Uterus (tissue), 4 donors: ENCODE measurements around the gene TFF1. TPM values are rescaled to one million over a fixed set of nuclear protein-coding genes. Genes with fewer than 3 reads are reported as not detected.

Source experiments
- DNase-seq, 2 donors: peaks; one replicate each; pipeline ENCODE4 v3.0.0-alpha.2; 2019 to 2020
- H3K27ac ChIP-seq, 2 donors: fragments of 200-600 bp; sonication (generic); 1 replicate in 1 of 2; 2 replicates in 1 of 2; pipeline ENCODE4 v1.5.1; 2016 to 2018
- H3K27me3 ChIP-seq, 2 donors: fragments of 200-600 bp; sonication (generic); one replicate each; pipeline ENCODE4 v1.5.1; 2018 to 2019; ENCODE audit warnings: control low read depth in 1 of 2
- H3K36me3 ChIP-seq, 2 donors: fragments of 200-600 bp; sonication (generic); one replicate each; pipeline ENCODE4 v1.5.1; 2019; ENCODE audit warnings: control low read depth in 1 of 2
- H3K4me1 ChIP-seq, 2 donors: fragments of 200-600 bp; sonication (generic); one replicate each; pipeline ENCODE4 v1.5.1; 2018 to 2019; ENCODE audit warnings: control low read depth in 1 of 2
- H3K4me3 ChIP-seq, 2 donors: fragments of 200-600 bp; sonication (generic); 1 replicate in 1 of 2; 2 replicates in 1 of 2; pipeline ENCODE4 v1.5.1; 2018 to 2019; ENCODE audit warnings: mild to moderate bottlenecking in 1 of 2
- H3K9me3 ChIP-seq, 2 donors: fragments of 200-600 bp; sonication (generic); one replicate each; pipeline ENCODE4 v1.5.1; 2019; ENCODE audit warnings: control low read depth in 1 of 2
- POLR2A ChIP-seq, 2 donors: fragments of 450-650 bp; IDR thresholded peaks; one replicate each; pipeline ENCODE4 v1.6.1; 2016; ENCODE audit warnings: antibody characterized with exemption in 2 of 2, mild to moderate bottlenecking in 1 of 2, moderate library complexity in 1 of 2
- intact Hi-C: fragments of 100-400 bp; cut with DNase I; formaldehyde crosslinking; loops from one replicate; pipeline ENCODE4 v1.15.1; 2023; ENCODE audit warnings: low total_unique reads
- total RNA-seq, 4 donors: library from RNA; depleted of rRNA in 3 of 4; stranded (reverse); fragments of >200 nt in 3 of 4; gene quantifications; one replicate each; pipeline versions ENCODE4 v1.1.0 to v1.2.4, GENCODE V29; 2014 to 2023
- TF ChIP-seq, protein P1 (sequence below), 4 experiments: fragments of 200-600 bp in 2 of 4; fragments of 450-650 bp in 2 of 4; sonication (generic) in 2 of 4; IDR thresholded peaks; one replicate each; pipeline ENCODE4 v1.5.1; 2016 to 2019; ENCODE audit warnings: antibody characterized with exemption in 4 of 4, mild to moderate bottlenecking in 2 of 4, moderate library complexity in 1 of 4
- donor health status: DM: yes; HTN: yes; CAD: no.

Gene TFF1
- total RNA-seq, 4 donors from 2014 or later, result not detected

DNA sequence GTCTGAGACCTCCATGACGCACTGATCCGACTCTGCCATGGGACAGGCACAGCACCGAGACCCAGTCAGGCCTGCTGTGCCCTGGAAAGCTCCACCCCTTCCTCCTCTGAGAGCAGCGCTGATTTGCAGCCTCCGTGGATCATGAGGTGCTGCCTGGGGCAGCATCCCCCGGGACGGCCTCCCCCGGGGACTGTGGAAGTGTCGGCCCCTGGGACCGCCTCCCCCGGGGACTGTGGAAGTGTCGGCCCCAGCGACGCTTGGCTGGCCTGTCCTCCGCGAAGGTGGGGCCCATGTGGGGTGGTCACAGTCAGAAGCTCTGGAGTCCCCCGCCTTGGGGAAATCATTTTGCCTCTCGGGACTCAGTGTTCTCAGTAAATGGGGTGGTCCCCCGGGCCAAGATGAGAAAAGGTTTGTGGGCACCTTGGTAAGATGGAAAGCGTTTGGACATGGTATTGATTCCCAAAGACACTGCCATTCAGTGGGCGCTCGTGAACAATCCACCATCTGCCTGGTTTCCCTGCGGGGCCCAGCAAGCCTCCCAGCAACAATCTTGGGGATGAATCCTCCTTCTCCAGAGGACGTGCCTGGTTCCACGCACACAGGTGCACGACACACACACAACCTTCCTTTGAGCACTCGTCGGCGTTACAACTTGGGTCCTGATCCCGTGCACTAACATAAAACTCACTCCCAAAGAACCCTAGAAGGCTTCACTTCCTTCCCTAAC is 18.6 kb downstream of the TFF1 start:
- no peak for DNase-seq
- Histone ChIP-seq H3K4me3 (no peak overlapping the region), H3K27ac (no peak overlapping the region), H3K9me3 (no peaks in the 10 kb centered on the region), H3K36me3 (no peaks in the 10 kb centered on the region), H3K27me3 (no peaks in the 10 kb centered on the region), H3K4me1 (no peaks in the 10 kb centered on the region)
- intact Hi-C loops, result no loop called here
- TF ChIP-seq, protein P1, sequence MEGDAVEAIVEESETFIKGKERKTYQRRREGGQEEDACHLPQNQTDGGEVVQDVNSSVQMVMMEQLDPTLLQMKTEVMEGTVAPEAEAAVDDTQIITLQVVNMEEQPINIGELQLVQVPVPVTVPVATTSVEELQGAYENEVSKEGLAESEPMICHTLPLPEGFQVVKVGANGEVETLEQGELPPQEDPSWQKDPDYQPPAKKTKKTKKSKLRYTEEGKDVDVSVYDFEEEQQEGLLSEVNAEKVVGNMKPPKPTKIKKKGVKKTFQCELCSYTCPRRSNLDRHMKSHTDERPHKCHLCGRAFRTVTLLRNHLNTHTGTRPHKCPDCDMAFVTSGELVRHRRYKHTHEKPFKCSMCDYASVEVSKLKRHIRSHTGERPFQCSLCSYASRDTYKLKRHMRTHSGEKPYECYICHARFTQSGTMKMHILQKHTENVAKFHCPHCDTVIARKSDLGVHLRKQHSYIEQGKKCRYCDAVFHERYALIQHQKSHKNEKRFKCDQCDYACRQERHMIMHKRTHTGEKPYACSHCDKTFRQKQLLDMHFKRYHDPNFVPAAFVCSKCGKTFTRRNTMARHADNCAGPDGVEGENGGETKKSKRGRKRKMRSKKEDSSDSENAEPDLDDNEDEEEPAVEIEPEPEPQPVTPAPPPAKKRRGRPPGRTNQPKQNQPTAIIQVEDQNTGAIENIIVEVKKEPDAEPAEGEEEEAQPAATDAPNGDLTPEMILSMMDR (IDR thresholded peaks at IDR 0.05), result no peak
- no peak for TF ChIP-seq POLR2A (IDR thresholded peaks at IDR 0.05)

DNA sequence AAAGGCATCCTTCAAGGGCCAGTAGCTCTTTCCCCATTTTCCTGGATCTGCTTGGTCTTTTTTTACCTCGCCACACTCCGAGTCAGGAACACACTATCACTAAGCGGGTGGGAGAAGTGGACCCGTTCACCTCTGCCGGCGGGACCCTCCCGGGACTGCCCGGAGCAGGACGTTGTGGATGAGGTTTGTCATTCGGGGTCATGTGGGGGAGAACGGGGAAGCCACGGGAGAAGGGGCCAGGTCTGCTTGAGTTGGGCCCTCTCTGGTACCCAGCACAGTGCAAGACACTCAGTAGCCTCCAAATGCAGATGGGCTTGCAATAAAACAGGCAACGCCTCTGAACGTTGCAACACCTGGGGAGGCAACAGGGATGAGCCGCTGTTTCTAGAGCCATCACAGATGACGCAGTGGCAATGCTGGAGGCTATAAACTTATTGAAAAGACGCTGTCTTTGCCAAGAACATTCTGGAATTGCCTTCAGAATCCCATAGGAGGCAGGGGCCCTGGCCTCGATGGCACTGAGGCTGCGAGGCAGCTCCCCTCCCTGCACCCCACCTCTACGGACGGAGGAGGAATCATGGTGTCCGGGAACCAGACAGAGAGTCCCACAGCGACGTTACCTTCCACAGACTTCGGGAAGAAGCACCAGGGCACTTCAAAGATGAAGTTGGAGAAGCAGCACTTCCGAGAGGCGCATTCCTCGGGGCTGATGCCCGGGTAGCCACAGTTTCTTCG is 19.3 kb downstream of the TFF1 start:
- Histone ChIP-seq H3K27ac (no peak overlapping the region), H3K4me3 (no peak overlapping the region), H3K36me3 (no peaks in the 10 kb centered on the region), H3K27me3 (no peaks in the 10 kb centered on the region), H3K9me3 (no peaks in the 10 kb centered on the region), H3K4me1 (no peaks in the 10 kb centered on the region)
- intact Hi-C loops, result no loop called here
- no peak for DNase-seq
- TF ChIP-seq, protein P1 (IDR thresholded peaks at IDR 0.05), result no peak
- TF ChIP-seq POLR2A (IDR thresholded peaks at IDR 0.05), result no peak

DNA sequence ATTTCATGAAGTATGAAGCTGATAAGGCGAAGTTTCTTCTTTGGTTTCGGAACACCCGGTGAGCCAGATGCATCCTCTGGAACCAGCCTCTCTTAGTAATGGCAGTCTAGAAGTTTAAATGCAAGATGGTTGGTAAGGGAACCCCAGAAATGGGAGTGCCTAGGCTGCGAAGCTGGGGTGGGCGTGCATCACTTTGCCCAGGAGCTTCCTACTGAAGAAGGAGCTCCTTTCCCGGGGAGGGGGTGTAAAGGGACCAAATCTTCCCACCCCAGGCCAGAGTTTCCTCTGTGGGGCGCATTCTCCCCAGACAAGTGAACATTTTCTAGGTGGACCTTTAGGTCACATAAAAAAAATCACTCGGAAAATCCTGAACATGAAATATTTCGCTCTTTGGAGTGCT is 19.9 kb downstream of the TFF1 start:
- Histone ChIP-seq H3K4me1 (no peaks in the 10 kb centered on the region), H3K4me3 (no peak overlapping the region), H3K27me3 (no peaks in the 10 kb centered on the region), H3K36me3 (no peaks in the 10 kb centered on the region), H3K27ac (no peak overlapping the region), H3K9me3 (no peaks in the 10 kb centered on the region)
- no peak for TF ChIP-seq POLR2A (IDR thresholded peaks at IDR 0.05)
- TF ChIP-seq, protein P1 (IDR thresholded peaks at IDR 0.05), result no peak
- intact Hi-C loops, result no loop called here
- no peak for DNase-seq

DNA sequence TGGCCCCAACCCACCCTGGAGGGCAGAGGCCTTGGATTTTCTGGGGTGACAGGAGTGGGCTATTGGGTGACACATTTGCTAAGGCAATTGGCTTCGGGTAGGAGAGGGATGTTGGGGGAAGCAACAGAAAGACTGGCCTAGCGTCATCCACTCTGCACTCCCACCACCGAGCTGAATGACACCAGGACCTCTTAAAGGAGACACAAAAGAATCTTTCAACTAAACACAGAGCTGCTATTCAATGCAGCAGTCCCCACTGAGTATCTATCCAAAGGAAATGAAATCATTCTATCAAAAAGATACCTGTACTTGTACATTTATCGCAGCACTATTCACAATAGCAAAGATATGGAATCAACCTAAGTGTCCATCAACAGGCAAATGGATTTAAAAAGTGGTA is 21.7 kb downstream of the TFF1 start:
- Histone ChIP-seq H3K27me3 (no peaks in the 10 kb centered on the region), H3K27ac (no peak overlapping the region), H3K9me3 (no peaks in the 10 kb centered on the region), H3K4me1 (no peaks in the 10 kb centered on the region), H3K4me3 (no peak overlapping the region), H3K36me3 (no peaks in the 10 kb centered on the region)
- intact Hi-C loops, result no loop called here
- no peak for DNase-seq
- TF ChIP-seq, protein P1 (IDR thresholded peaks at IDR 0.05), result no peak
- TF ChIP-seq POLR2A (IDR thresholded peaks at IDR 0.05), result no peak

DNA sequence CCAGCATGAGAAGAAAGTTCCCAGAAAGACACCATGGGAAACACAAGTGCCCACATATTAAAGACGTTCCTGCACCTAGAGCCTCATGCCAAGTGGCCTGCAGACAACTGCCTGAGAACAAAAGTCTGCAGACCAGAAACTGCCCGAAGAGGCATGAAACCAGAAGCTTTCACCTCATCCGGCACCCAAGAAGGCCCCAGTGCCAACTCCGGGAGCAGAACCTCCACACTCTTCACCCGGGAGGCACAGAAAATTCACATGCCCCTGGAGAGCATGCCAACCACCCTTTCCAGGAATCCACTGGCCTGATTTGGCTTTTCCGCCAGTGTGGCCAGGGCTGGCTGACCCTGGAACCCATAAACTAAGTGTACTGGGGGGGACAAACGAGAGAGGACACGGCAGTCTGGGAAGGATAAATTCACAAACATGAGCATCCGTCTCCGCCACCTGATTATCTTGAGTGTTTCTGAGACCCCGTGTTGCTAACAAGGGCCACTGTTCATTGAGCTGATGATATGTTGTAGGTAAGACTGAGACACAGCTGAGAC is 22.3 kb downstream of the TFF1 start:
- TF ChIP-seq, protein P1 (IDR thresholded peaks at IDR 0.05), result no peak
- TF ChIP-seq POLR2A (IDR thresholded peaks at IDR 0.05), result no peak
- Histone ChIP-seq H3K4me3 (no peak overlapping the region), H3K27ac (no peak overlapping the region), H3K4me1 (no peaks in the 10 kb centered on the region), H3K27me3 (no peaks in the 10 kb centered on the region), H3K9me3 (no peaks in the 10 kb centered on the region), H3K36me3 (no peaks in the 10 kb centered on the region)
- DNase-seq, result no peak
- intact Hi-C loops, result no loop called here
